Esophagus muscularis mucosa (tissue), 4 donors: ENCODE measurements around the gene DCLRE1C.
"Not testable (repeated sequence)": the region's sequence is repeated elsewhere in the genome, so short reads cannot be mapped to it uniquely, and the experiment has no call there.

ENCODE experiments used
- EP300 ChIP-seq: sonication (generic); formaldehyde crosslinking; IDR thresholded peaks from one replicate; pipeline ENCODE4 v1.6.1; 2017; ENCODE audit warnings: antibody characterized with exemption
- POLR2A ChIP-seq: fragments of 450-650 bp; IDR thresholded peaks from one replicate; pipeline ENCODE4 v1.6.1; 2017; ENCODE audit warnings: antibody characterized with exemption, moderate library complexity, mild to moderate bottlenecking, low read depth
- POLR2AphosphoS5 ChIP-seq, 2 donors: sonication (generic); formaldehyde crosslinking; IDR thresholded peaks; one replicate each; pipeline ENCODE4 v1.6.1; 2017; ENCODE audit warnings: antibody characterized with exemption in 2 of 2
- TF ChIP-seq, protein P1 (sequence below), 3 experiments: fragments of 200-600 bp in 2 of 3; fragments of 450-650 bp in 1 of 3; sonication (generic) in 2 of 3; IDR thresholded peaks; one replicate each; pipeline ENCODE4 v1.5.1; 2017 to 2019; ENCODE audit warnings: antibody characterized with exemption in 3 of 3, mild to moderate bottlenecking in 2 of 3, moderate library complexity in 1 of 3

DNA sequence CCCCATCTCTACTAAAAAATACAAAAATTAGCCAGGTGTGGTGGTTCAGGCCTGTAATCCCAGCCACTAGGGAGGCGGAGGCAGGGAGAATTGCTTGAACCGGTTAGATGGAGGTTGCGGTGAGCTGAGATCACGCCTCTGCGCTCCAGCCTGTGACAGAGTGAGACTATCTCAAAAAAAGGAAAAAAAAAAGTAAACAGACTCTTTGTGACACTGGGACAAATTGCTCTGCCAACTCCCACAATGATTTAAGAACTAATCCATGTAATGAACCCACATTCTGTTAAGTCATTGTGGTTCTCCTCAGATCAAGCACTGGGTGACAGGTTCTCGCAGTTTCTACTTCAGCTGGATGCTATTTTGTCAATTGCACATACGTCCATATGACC, 11.0 kb downstream of the DCLRE1C start:
- TF ChIP-seq, protein P1, sequence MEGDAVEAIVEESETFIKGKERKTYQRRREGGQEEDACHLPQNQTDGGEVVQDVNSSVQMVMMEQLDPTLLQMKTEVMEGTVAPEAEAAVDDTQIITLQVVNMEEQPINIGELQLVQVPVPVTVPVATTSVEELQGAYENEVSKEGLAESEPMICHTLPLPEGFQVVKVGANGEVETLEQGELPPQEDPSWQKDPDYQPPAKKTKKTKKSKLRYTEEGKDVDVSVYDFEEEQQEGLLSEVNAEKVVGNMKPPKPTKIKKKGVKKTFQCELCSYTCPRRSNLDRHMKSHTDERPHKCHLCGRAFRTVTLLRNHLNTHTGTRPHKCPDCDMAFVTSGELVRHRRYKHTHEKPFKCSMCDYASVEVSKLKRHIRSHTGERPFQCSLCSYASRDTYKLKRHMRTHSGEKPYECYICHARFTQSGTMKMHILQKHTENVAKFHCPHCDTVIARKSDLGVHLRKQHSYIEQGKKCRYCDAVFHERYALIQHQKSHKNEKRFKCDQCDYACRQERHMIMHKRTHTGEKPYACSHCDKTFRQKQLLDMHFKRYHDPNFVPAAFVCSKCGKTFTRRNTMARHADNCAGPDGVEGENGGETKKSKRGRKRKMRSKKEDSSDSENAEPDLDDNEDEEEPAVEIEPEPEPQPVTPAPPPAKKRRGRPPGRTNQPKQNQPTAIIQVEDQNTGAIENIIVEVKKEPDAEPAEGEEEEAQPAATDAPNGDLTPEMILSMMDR (IDR thresholded peaks at IDR 0.05) = not testable (repeated sequence)
- not testable (repeated sequence) for TF ChIP-seq POLR2A; POLR2AphosphoS5 (IDR thresholded peaks at IDR 0.05); EP300
